Measurements from ENCODE around the gene KLC1.
"Not testable (repeated sequence)": the region's sequence is repeated elsewhere in the genome, so short reads cannot be mapped to it uniquely, and the experiment has no call there.

Gene KLC1

GRCh38 chr14:103687712-103688111, 58.7 kb downstream of the KLC1 start:
- TF ChIP-seq CTCF (IDR thresholded peaks at IDR 0.05; ENCODE audit: insufficient read depth, low read depth, low read length, missing control alignments): no peak
- no peak overlapping the region for H3K4me3 ChIP-seq (ENCODE audit: low read depth, low read length)
- no peak for DNase-seq (ENCODE audit: low read depth)

GRCh38 chr14:103688441-103688840, 59.4 kb downstream of the KLC1 start:
- no peak for DNase-seq (ENCODE audit: low read depth)
- H3K4me3 ChIP-seq (ENCODE audit: low read depth, low read length): no peak overlapping the region
- no peak for TF ChIP-seq CTCF (IDR thresholded peaks at IDR 0.05; ENCODE audit: insufficient read depth, low read depth, low read length, missing control alignments)

- peak overlapping the region; percentile 59 for H3K4me3 ChIP-seq (ENCODE audit: low read depth, low read length)
- no peak for TF ChIP-seq CTCF (IDR thresholded peaks at IDR 0.05; ENCODE audit: insufficient read depth, low read depth, low read length, missing control alignments)
- DNase-seq (ENCODE audit: low read depth): peak; percentile 94
These were observed 60.2 kb downstream of the KLC1 start for GRCh38 chr14:103688906-103689902.

GRCh38 chr14:103690332-103690731, 61.3 kb downstream of the KLC1 start:
- no peak for TF ChIP-seq CTCF (IDR thresholded peaks at IDR 0.05; ENCODE audit: insufficient read depth, low read depth, low read length, missing control alignments)
- H3K4me3 ChIP-seq (ENCODE audit: low read depth, low read length): peak overlapping the region; percentile 59
- peak; percentile 15 for DNase-seq (ENCODE audit: low read depth)

GRCh38 chr14:103691655-103692054, 62.6 kb downstream of the KLC1 start:
- DNase-seq (ENCODE audit: low read depth): peak; percentile 76
- not testable (repeated sequence) for H3K4me3 ChIP-seq (ENCODE audit: low read depth, low read length)

- no peak for TF ChIP-seq CTCF (IDR thresholded peaks at IDR 0.05; ENCODE audit: insufficient read depth, low read depth, low read length, missing control alignments)
- no peak overlapping the region for H3K4me3 ChIP-seq (ENCODE audit: low read depth, low read length)
- DNase-seq (ENCODE audit: low read depth): peak; percentile 40
These were observed 63.1 kb downstream of the KLC1 start for GRCh38 chr14:103692159-103692558.

GRCh38 chr14:103692871-103693270, 63.9 kb downstream of the KLC1 start:
- no peak for TF ChIP-seq CTCF (IDR thresholded peaks at IDR 0.05; ENCODE audit: insufficient read depth, low read depth, low read length, missing control alignments)
- DNase-seq (ENCODE audit: low read depth): no peak
- H3K4me3 ChIP-seq (ENCODE audit: low read depth, low read length): no peak overlapping the region
